PC-9 (cell line): ENCODE measurements around the gene GCGR. TPM values are rescaled to one million over a fixed set of nuclear protein-coding genes. Genes with fewer than 3 reads are reported as not detected.

Experiments
- BruUV-seq: library from RNA; stranded (reverse); fragments of 400-500 nt; replicated peaks from 2 replicates; lab custom pipeline; 2021; lab: Mats Ljungman, UMichigan
- CTCF ChIA-PET: fragments of 300-600 bp; sonication (Branson Sonifier 250); formaldehyde crosslinking; loops from one replicate; lab custom pipeline; 2022; ENCODE audit warnings: antibody characterized with exemption; lab: Charles Lee
- POLR2A ChIA-PET: fragments of 300-600 bp; sonication (Branson Sonifier 250); formaldehyde crosslinking; loops from one replicate; lab custom pipeline; 2022; ENCODE audit warnings: antibody characterized with exemption; ENCODE audit not compliant: unreplicated experiment; lab: Charles Lee
- DNase-seq, 2 experiments: peaks; one replicate each; pipeline versions ENCODE4 v3.0.0 to v3.0.0-alpha.2; 2015 to 2022; ENCODE audit warnings: mixed read lengths in 1 of 2
- H2AFZ ChIP-seq: fragments of 200-600 bp; sonication (generic); 2 replicates; pipeline ENCODE4 v1.8.1; 2017; ENCODE audit warnings: antibody characterized with exemption
- H3F3A ChIP-seq: fragments of 200-600 bp; sonication (generic); 2 replicates; pipeline ENCODE4 v1.8.1; 2017; ENCODE audit warnings: antibody characterized with exemption, mild to moderate bottlenecking, low read depth; ENCODE audit not compliant: insufficient read depth
- H3K27ac ChIP-seq: fragments of 200-600 bp; sonication (generic); 2 replicates; pipeline ENCODE4 v1.6.1; 2016; ENCODE audit warnings: mixed run types
- H3K27me3 ChIP-seq: fragments of 200-600 bp; sonication (generic); 2 replicates; pipeline ENCODE4 v1.6.1; 2016; ENCODE audit warnings: low read depth, mixed run types; ENCODE audit not compliant: insufficient read depth
- H3K36me3 ChIP-seq: fragments of 200-600 bp; sonication (generic); 2 replicates; pipeline ENCODE4 v1.6.1; 2016; ENCODE audit warnings: low read depth, mixed run types
- H3K4me1 ChIP-seq: fragments of 200-600 bp; sonication (generic); replicated peaks from 2 replicates; pipeline ENCODE4 v1.6.1; 2016; ENCODE audit warnings: mixed run types; ENCODE audit not compliant: insufficient read depth
- H3K4me2 ChIP-seq: fragments of 200-600 bp; sonication (generic); 2 replicates; pipeline ENCODE4 v1.6.1; 2017; ENCODE audit warnings: mixed run types
- H3K4me3 ChIP-seq: fragments of 200-600 bp; sonication (generic); 2 replicates; pipeline ENCODE4 v1.6.1; 2016; ENCODE audit warnings: mixed run types
- H3K79me2 ChIP-seq: fragments of 200-600 bp; sonication (generic); 2 replicates; pipeline ENCODE4 v1.6.1; 2017; ENCODE audit warnings: low read depth, mixed run types
- H3K9me2 ChIP-seq: fragments of 200-600 bp; sonication (generic); 2 replicates; pipeline ENCODE4 v1.8.1; 2017; ENCODE audit warnings: mild to moderate bottlenecking; ENCODE audit not compliant: insufficient read depth
- H3K9me3 ChIP-seq: fragments of 200-600 bp; sonication (generic); 2 replicates; pipeline ENCODE4 v1.8.1; 2016; ENCODE audit warnings: low read depth; ENCODE audit not compliant: insufficient read depth
- H4K20me1 ChIP-seq: fragments of 200-600 bp; sonication (generic); 2 replicates; pipeline ENCODE4 v1.8.1; 2017; ENCODE audit not compliant: insufficient read depth
- CTCF ChIP-seq: fragments of 200-600 bp; sonication (generic); conservative IDR thresholded peaks from 2 replicates; pipeline ENCODE4 v1.6.1; 2017; ENCODE audit warnings: mixed run types, antibody characterized with exemption, mild to moderate bottlenecking, moderate library complexity
- EZH2 ChIP-seq: fragments of 200-600 bp; sonication (generic); IDR thresholded peaks from 2 replicates; pipeline ENCODE4 v1.8.0; 2017; ENCODE audit warnings: antibody characterized with exemption, low read depth
- intact Hi-C: fragments of 100-400 bp; cut with micrococcal nuclease; formaldehyde crosslinking; loops from one replicate; pipeline ENCODE4 v1.10.0; 2022; ENCODE audit not compliant: unreplicated experiment
- total RNA-seq: library from RNA; stranded (reverse); gene quantifications from 2 replicates; pipeline ENCODE4 v1.2.3, GENCODE V29; 2021

Gene GCGR
- total RNA-seq, 1 experiment from 2014 or later: not detected

GRCh38 chr17:81806461-81807209 is 2.7 kb downstream of the GCGR start:
- Histone ChIP-seq H3K27me3 (peaks cover 35% of the 10 kb centered on the region; the same call in 1 of the 2 replicates), H3K79me2 (no peaks in the 10 kb centered on the region), H3K36me3 (no peaks in the 10 kb centered on the region), H3K9me3 (no peaks in the 10 kb centered on the region), H3K4me2 (no peak overlapping the region), H3K9me2 (no peaks in the 10 kb centered on the region), H3F3A (no peaks in the 10 kb centered on the region), H2AFZ (no peak overlapping the region), H4K20me1 (no peaks in the 10 kb centered on the region), H3K4me3 (no peak overlapping the region), H3K27ac (no peak overlapping the region), H3K4me1 (no peaks in the 10 kb centered on the region)
- CTCF ChIA-PET: interaction anchor here (0.7 kb wide), 1 partner anchor 16 kb away, joined by 23 read pairs; no protein-coding TSS in a partner anchor
- intact Hi-C loops: no loop called here
- TF ChIP-seq CTCF: no peak
- no TSS peak for BruUV-seq
- POLR2A ChIA-PET: no interaction called here
- DNase-seq: no peak

DNA sequence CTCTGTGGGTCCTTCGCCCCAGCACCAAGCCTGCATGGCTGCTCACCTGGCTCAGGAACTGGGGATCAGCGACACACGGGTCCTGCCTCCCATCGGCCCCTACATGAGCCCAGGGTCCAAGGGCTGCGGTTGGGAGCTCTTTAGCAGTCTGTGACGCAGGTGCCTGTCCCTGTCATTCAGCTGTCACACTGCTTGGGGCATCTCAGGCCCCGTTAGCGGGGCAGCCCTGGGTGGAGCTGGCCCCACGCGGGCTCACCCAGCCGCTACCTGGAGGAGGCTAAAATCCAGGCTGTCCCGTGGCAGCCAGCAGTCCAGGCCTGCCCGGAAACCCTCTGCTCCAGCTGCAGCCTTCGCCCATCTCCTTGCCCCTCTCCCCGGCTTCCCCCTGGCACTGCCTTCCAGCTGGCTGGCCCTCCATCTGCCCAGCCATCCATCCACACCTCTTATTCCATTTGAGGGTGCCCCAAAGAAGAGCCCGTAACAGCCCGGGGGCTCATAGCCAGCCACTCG is 3.3 kb downstream of the GCGR start:
- POLR2A ChIA-PET: no interaction called here
- CTCF ChIA-PET: interaction anchor here (0.7 to 1.3 kb wide), 2 partner anchors 13 to 15 kb away, joined by 5 to 23 read pairs; no protein-coding TSS in a partner anchor
- H3K27me3 ChIP-seq: peaks cover 35% of the 10 kb centered on the region; the same call in 1 of the 2 replicates

DNA sequence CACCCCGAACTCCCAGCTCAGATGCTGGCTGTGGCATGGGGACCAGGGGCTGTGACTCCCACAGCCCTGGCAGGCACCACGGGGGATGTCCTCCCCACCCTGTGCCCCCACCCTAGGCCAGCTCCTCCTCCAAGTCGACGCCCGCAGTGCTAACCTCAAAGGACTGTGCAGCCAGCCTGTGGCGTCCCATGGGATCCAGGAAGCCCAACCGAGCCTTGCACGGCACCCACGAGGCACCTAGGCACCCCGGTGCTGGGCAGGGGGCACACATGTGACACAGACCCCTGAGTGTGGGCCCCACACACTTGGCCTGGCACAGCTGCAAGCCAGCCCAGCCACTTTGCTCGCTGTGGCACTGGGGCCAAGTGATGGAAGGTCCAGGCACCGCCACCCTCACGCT is 3.9 kb downstream of the GCGR start:
- no peaks in the 10 kb centered on the region for H3K4me1 ChIP-seq
- H3K9me3 ChIP-seq: no peaks in the 10 kb centered on the region
- ChIA-PET CTCF (interaction anchor here (1.3 kb wide), 1 partner anchor 13 kb away, joined by 5 read pairs; no protein-coding TSS in a partner anchor), POLR2A (no interaction called here)
- intact Hi-C loops: no loop called here
- no peak for DNase-seq
- H3F3A ChIP-seq: no peaks in the 10 kb centered on the region
- no peaks in the 10 kb centered on the region for H4K20me1 ChIP-seq
- H3K27ac ChIP-seq: no peak overlapping the region
- no peak overlapping the region for H3K4me3 ChIP-seq
- no peak for TF ChIP-seq CTCF
- no peak for TF ChIP-seq EZH2
- H3K27me3 ChIP-seq: peaks cover 33% of the 10 kb centered on the region; the same call in 1 of the 2 replicates
- no peaks in the 10 kb centered on the region for H3K79me2 ChIP-seq
- BruUV-seq: no TSS peak
- no peak overlapping the region for H2AFZ ChIP-seq
- H3K36me3 ChIP-seq: no peaks in the 10 kb centered on the region
- H3K4me2 ChIP-seq: no peak overlapping the region
- no peaks in the 10 kb centered on the region for H3K9me2 ChIP-seq

More for the DNA sequence above, 3.3 kb downstream of the GCGR start:
- Histone ChIP-seq H3K4me1 (no peaks in the 10 kb centered on the region), H3K36me3 (no peaks in the 10 kb centered on the region), H3K9me3 (no peaks in the 10 kb centered on the region), H4K20me1 (no peaks in the 10 kb centered on the region), H3K4me3 (no peak overlapping the region), H3K9me2 (no peaks in the 10 kb centered on the region), H3K4me2 (no peak overlapping the region), H3F3A (no peaks in the 10 kb centered on the region), H3K79me2 (no peaks in the 10 kb centered on the region), H2AFZ (no peak overlapping the region), H3K27ac (no peak overlapping the region)
- intact Hi-C loops: no loop called here
- BruUV-seq: no TSS peak
- no peak for DNase-seq
- TF ChIP-seq CTCF: no peak
- no peak for TF ChIP-seq EZH2
